ENCODE measurements around the gene AP3S1.
A peak's percentile ranks its signal among the peaks of the same experiment; 100 is the strongest.

AP3S1 gene

DNA sequence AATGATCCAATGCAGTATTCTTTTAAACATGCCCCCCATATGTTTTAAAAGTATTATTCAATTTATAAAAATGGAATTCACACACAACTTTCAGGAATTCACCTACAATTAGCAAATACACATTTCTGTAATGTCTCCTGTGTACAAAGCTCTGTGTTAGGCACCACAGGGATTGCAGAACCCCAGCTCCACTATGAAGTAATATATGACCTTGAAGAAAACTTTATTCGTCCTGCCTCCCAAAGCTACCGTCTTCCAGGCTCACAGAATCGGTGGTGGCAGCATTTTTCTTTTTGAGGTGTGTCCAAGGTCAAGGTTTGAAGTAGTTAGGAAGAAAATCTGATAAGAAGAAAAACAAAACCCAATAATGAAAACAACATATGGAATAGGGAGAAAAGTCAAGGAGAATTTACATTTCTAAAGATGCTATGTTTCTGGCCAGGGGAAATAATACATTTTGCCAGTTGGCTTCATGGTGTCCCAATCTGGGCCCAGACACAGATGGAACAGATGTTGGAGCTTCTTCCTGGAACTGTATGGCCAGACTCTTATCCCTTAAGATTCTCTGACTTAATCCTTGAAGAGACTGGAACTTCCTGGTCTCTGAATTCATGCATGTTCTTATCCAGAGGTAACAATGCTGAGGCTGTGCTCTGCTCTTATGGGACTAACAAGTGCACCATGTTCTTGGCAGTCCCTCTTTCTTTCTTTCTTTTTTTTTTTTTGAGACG lies 98.5 kb downstream of the AP3S1 start:
- ATAC-seq (no peak), DNase-seq (no peak)

DNA sequence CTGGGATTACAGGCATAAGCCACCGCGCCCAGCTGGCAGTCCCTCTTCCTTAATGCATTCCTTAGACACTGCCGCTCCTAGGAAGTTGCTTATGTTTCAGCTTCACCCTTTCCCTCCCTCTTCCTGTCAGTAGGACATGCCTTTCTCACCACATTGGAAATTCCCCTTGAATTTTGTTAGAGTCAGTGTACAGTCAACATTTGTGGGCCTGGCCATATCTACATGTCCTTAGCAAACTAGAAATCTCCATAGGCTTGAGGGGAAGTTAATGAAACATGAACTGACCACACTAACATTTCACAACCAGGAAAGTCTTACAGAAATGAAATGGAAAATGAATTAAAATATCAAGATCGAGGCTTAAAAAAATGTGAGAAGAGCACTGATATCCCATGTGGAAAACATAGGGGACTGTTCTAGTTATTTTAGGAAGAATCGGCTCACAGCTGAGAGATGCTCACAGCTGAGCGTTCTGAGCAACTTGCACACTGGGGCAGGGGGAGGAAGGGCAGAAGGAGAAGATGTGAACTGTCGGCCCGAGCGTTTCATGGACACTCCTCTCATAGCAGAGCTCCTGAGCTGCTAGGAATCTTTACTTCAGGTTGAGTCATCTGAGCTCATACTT lies 99.4 kb downstream of the AP3S1 start:
- no peak for ATAC-seq

DNA sequence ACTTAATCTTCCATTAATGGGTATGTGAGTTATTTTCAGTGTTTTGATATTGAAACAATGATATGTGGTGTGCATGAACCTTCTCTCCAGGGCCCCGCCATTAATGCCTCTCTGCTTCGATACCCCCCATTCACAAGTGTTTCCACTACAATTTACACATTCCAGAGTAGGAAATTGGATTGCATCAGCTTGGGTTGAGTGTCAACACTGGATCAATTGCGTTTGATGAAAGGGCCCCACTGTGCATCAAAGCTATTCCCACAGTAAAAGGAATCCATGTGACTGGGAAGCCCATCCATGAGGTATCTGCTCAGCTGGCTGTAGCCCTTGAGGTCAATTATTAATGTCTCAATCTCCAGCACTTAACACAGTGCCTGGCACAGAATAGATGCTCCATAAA lies 102.8 kb downstream of the AP3S1 start:
- DNase-seq = no peak
- ATAC-seq = no peak

More for the DNA sequence above, 99.4 kb downstream of the AP3S1 start:
- no peak for DNase-seq

GRCh38 chr5:115946655-115947054 lies 104.9 kb downstream of the AP3S1 start:
- DNase-seq (no peak), ATAC-seq (no peak)

DNA sequence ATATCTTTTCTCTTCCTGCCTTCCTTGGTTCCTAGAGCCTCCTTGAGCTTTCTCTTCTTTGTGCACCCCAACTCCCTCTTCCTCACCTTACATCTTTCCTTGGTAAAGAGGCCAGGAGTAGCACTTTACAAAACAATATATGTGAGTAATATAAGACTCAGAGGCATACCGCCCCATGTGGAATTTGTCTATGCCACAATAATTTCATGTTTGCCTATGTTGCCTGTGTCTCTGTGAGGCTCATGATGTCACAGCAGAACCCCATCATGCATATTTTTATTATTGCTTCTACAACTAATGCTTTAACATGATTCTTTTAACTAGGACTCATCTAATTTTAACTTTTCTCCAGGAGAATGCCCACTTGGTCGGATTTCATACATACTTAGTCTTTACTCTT lies 105.5 kb downstream of the AP3S1 start:
- no peak for DNase-seq
- ATAC-seq = no peak

DNA sequence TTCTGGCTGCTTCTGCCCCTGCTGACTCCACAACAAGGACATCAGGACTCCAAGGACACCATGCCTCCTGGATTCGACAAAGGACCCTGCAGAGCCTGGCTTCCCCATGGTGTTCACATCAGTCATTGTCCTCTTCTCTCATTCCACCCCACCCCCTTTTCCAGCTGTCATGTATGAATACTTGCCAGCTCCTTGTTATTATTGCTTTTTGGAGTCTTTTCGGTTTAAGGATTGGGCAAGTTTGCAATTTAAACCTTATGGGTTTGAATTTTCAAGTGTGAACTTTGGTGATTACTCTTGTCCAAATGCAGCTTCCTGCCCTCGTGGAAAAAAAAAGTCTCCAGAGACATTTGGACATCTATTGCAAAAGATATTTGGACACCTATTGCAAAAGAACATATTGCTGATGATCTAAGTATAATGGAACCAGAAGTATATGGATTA lies 106.4 kb downstream of the AP3S1 start:
- no peak for ATAC-seq
- DNase-seq = no peak

DNA sequence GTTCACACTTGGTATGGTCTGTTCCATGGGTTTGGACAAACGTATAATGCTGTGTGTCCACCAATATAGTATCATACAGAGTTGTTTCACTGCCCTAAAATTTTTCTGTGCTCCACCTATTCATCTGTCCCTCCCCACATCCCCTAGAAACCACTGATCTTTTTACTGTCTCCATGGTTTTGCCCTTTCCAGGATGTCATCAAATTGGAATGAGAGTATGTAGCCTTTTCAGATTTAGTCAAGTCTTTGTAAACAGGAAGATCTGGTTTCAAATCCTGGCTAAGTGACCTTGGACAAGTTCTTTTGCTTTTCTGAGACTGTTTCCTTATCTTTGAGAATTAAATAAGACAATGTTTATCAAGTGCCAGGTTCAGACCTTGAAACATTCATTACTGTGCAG lies 107.4 kb downstream of the AP3S1 start:
- DNase-seq (no peak), ATAC-seq (no peak)

DNA sequence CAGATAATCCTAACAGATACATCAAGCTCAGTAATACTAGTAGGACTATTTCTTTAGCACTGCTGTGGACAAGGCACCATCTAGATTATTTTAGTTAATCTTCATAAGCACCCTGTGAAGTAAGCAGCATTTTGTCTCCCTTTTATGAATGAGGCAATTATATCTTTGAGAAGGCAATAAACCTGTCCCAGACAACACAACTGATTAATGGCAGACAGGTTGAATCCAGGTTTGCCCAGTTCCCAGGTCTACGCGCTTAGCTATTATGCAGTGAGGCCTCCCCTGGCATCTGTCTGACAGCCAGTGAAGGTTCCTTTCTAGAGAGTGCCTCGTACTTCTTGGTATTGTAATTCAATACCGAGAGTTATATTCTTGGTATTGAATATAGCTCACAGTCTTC lies 110.9 kb downstream of the AP3S1 start:
- DNase-seq = no peak
- no peak for ATAC-seq

DNA sequence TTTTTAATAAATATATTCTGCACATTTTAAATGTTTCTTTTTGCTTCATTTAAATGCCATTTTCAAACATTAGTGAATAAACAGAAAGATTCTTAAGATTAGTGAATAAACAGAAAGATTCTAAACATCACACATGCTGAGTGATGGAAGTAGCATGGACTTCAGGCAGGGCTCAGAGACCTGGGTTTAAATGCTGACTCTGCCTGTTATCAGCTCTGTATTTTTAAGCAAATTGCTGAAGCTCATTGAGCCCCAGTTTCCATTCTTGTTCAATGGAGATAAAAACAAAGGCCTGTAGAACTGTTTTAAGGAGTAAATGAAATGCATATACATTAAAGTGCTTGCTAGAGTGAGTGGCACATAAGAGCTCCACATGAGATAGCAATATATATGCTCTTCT lies 112.4 kb downstream of the AP3S1 start:
- no peak for ATAC-seq
- no peak for DNase-seq

DNA sequence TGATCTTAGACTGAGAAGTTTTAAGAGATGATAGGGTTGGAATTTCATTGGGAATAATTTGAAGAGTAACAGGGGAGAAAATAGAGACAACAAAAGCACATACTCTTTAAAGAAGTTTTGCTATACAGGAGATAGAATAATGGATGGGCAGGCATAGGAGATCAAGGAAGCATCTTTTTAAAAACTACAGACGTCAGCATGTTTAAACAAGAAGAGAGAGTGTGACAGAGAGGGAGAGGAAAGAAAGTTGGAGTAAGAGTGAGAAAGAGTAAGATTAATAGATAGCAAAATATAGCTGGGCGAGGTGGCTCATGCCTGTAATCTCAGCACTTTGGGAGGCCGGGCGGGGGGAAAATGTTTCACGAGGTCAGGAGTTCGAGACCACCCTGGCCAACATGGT lies 115.2 kb downstream of the AP3S1 start:
- ATAC-seq = no peak
- DNase-seq = no peak

DNA sequence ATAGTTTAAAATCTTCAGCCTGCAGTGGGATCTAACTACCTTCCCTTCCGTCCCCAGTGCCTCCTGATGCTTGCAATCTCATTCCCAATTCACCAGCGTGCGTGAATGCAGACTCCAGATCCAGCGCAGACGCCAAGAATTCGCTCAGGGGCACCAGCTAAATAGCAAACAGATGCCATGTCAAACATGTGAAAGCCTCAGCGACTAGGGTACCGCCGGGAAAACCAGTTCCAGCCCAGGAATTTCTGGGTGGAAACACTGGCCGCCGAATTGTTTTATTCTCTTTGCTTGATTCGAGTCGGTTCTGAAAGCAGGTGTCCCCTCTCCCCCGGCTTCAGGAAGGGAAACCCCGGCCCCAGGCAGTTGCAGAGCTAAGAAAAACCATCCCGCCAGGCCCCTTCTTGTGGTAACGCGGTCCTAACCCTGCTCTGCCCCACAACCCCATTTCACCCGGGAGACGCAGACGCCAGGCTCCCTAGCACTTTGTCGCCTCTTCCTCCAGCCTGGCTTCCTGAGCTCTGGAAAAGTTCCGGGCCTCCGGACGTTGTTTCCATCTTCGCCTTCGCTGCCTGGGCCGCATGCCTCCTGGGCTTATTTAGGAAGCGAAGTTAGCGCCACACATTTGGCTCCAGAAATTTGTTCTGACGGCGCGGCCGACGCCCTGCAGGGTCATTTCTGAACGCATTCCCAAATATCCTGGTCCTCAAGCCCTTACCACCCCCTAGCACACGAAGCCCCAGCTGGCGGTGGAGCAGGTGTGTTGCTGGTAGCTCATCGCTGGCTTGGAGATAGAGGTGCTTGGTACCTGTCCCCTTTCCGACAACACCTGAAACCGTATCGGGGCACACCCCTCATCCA lies 119.9 kb downstream of the AP3S1 start:
- no peak for ATAC-seq
- no peak for DNase-seq

DNA sequence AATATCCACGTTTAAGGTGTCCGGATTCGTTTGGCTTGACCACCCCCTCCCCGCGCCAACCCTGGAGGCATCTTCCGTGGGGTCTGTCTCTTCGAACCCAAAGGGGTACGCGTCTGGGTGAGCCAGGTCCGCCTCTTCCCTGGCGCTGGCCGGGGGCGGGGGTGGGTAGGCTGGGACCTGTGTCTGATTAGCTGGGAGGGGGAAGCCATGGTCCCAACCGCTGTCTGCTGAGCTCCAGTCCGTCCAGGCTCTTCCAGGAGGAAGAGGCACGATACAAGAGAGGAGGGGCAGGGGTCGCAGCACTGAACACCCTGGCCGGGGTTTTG lies 120.5 kb downstream of the AP3S1 start, which contains the start of gene LVRN:
TSS of gene LVRN (plus strand) at position 237 of the 326 bp plus-strand sequence. CDS start 143 bp downstream, outside the sequence.
- ATAC-seq = no peak
- DNase-seq = no peak

DNA sequence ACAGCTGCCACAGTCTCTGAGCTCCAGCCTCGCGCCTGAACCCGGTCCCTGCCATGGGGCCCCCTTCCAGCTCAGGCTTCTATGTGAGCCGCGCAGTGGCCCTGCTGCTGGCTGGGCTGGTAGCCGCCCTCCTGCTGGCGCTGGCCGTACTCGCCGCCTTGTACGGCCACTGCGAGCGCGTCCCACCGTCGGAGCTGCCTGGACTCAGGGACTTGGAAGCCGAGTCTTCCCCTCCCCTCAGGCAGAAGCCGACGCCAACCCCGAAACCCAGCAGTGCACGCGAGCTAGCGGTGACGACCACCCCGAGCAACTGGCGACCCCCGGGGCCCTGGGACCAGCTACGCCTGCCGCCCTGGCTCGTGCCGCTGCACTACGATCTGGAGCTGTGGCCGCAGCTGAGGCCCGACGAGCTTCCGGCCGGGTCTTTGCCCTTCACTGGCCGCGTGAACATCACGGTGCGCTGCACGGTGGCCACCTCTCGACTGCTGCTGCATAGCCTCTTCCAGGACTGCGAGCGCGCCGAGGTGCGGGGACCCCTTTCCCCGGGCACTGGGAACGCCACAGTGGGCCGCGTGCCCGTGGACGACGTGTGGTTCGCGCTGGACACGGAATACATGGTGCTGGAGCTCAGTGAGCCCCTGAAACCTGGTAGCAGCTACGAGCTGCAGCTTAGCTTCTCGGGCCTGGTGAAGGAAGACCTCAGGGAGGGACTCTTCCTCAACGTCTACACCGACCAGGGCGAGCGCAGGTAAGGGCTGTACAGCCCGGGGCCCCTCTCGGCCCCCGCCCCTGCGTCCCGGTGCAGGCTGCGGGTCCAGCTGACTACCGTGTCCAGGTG lies 121.0 kb downstream of the AP3S1 start:
- peak; percentile 5 for DNase-seq
- no peak for ATAC-seq

- ATAC-seq (no peak), DNase-seq (no peak)
Measured at GRCh38 chr5:115963566-115963965, 121.8 kb downstream of the AP3S1 start.

Data from stimulated activated naive CD8-positive, alpha-beta T cell treated with anti-CD3 and anti-CD28 coated beads, Interleukin-15, Interleukin-2, amounts not matched to agents 100 U/mL and 50 U/mL, for 24 hours (primary cell).